HCT116 (cell line): Measurements from ENCODE around the gene NLRP1. TPM values are rescaled to one million over a fixed set of nuclear protein-coding genes. Genes with fewer than 3 reads are reported as not detected.
A peak's percentile ranks its signal among the peaks of the same experiment; 100 is the strongest.

Experiments used
- ATAC-seq: fragments of 200-7000 bp; cut with Tn5 transposase; 2 replicates; pipeline ENCODE4 v1.9.1; 2020; ENCODE audit warnings: mild to moderate bottlenecking, moderate library complexity
- Bru-seq: library from RNA; stranded (reverse); fragments of 400-500 nt; gene quantifications from one replicate; lab custom pipeline; 2021; lab: Mats Ljungman, UMichigan
- BruChase-seq, 2 experiments: library from RNA; stranded (reverse); fragments of 400-500 nt; gene quantifications; one replicate each; lab custom pipeline; 2021; lab: Mats Ljungman, UMichigan
- BruUV-seq: library from RNA; stranded (reverse); fragments of 400-500 nt; replicated peaks from 2 replicates; lab custom pipeline; 2021; lab: Mats Ljungman, UMichigan
- CTCF ChIA-PET: fragments of 300-600 bp; sonication (Branson Sonifier 250); formaldehyde crosslinking; loops from one replicate; lab custom pipeline; 2021; ENCODE audit warnings: antibody characterized with exemption; lab: Charles Lee
- POLR2A ChIA-PET: fragments of 300-600, 350-600 bp; sonication (Branson Sonifier 250); formaldehyde crosslinking; loops from one replicate; lab custom pipeline; 2021; ENCODE audit warnings: antibody characterized with exemption; lab: Charles Lee
- RAD21 ChIA-PET, 2 experiments: fragments of 300-600 bp; sonication (Branson Sonifier 250); formaldehyde crosslinking; loops; one replicate each; lab custom pipeline; 2023; ENCODE audit warnings: low total read pairs in 2 of 2; ENCODE audit not compliant: uncharacterized antibody in 2 of 2, unreplicated experiment in 2 of 2, low non-redundant PET in 1 of 2; lab: Charles Lee
- DNase-seq: peaks from one replicate; pipeline ENCODE4 v3.0.0-alpha.2; 2010; ENCODE audit warnings: low read depth, low spot score
- H2AFZ ChIP-seq: fragments of 200-600 bp; shearing (Covaris generic), sonication (generic); 2 replicates; pipeline ENCODE4 v1.6.1; 2017; ENCODE audit warnings: low read depth, mixed run types, mixed read lengths, antibody characterized with exemption, low read length; ENCODE audit not compliant: poor library complexity, severe bottlenecking
- H3K27ac ChIP-seq: 2 replicates; pipeline ENCODE4 v1.5.1; 2012; ENCODE audit warnings: low read depth, low read length
- H3K27me3 ChIP-seq: fragments of 200-600 bp; sonication (generic); 2 replicates; pipeline ENCODE4 v1.6.1; 2016; ENCODE audit warnings: mixed run types, low read length, mixed read lengths; ENCODE audit not compliant: insufficient read depth
- H3K36me3 ChIP-seq, 2 experiments: fragments of 200-500 bp in 1 of 2; fragments of 200-600 bp in 1 of 2; sonication (Bioruptor generic) in 1 of 2; sonication (generic) in 1 of 2; 2 replicates each; pipeline versions ENCODE4 v1.5.1 to v1.6.1; 2014 to 2016; ENCODE audit warnings: low read length in 2 of 2, inconsistent platforms in 1 of 2, mixed read lengths in 1 of 2, mixed run types in 1 of 2; ENCODE audit not compliant: insufficient read depth in 2 of 2, control insufficient read depth in 1 of 2
- H3K4me1 ChIP-seq, 2 experiments: fragments of 200-600 bp in 1 of 2; sonication (generic) in 1 of 2; 2 replicates each; pipeline versions ENCODE4 v1.5.1 to v1.6.1; 2012 to 2017; ENCODE audit warnings: low read length in 2 of 2, inconsistent platforms in 1 of 2, mild to moderate bottlenecking in 1 of 2, mixed read lengths in 1 of 2, mixed run types in 1 of 2, moderate library complexity in 1 of 2; ENCODE audit not compliant: insufficient read depth in 2 of 2, control insufficient read depth in 1 of 2
- H3K4me2 ChIP-seq: fragments of 200-600 bp; sonication (generic); 2 replicates; pipeline ENCODE4 v1.6.1; 2017; ENCODE audit warnings: mixed run types, low read length, mixed read lengths
- H3K4me3 ChIP-seq, 2 experiments: fragments of 200-600 bp in 1 of 2; sonication (generic) in 1 of 2; replicated peaks in 1 of 2; 2 replicates each; pipeline ENCODE4 v1.5.1; 2011 to 2016; ENCODE audit warnings: low read length in 2 of 2, control low read depth in 1 of 2, low read depth in 1 of 2, mild to moderate bottlenecking in 1 of 2, mixed read lengths in 1 of 2, mixed run types in 1 of 2
- H3K79me2 ChIP-seq: fragments of 200-600 bp; sonication (generic); 2 replicates; pipeline ENCODE4 v1.6.1; 2017; ENCODE audit warnings: mild to moderate bottlenecking, mixed run types, low read length, moderate library complexity, mixed read lengths; ENCODE audit not compliant: insufficient read depth
- H3K9ac ChIP-seq: fragments of 200-600 bp; sonication (generic); 2 replicates; pipeline ENCODE4 v1.6.1; 2016; ENCODE audit warnings: low read length, mixed read lengths
- H3K9me2 ChIP-seq: fragments of 200-600 bp; sonication (generic), shearing (Covaris generic); 2 replicates; pipeline ENCODE4 v1.6.1; 2017; ENCODE audit warnings: mixed run types, mild to moderate bottlenecking, moderate library complexity; ENCODE audit not compliant: insufficient read depth
- H3K9me3 ChIP-seq, 2 experiments: fragments of 200-500 bp in 1 of 2; fragments of 200-600 bp in 1 of 2; sonication (Bioruptor generic) in 1 of 2; sonication (generic) in 1 of 2; 2 replicates each; pipeline ENCODE4 v1.6.1; 2014 to 2017; ENCODE audit warnings: low read length in 2 of 2, mixed read lengths in 2 of 2, inconsistent platforms in 1 of 2, low read depth in 1 of 2, mild to moderate bottlenecking in 1 of 2, mixed run types in 1 of 2, moderate library complexity in 1 of 2; ENCODE audit not compliant: control insufficient read depth in 1 of 2, insufficient read depth in 1 of 2
- H4K20me1 ChIP-seq: fragments of 200-600 bp; sonication (generic), shearing (Covaris generic); 2 replicates; pipeline ENCODE4 v1.6.1; 2017; ENCODE audit warnings: mixed run types, mild to moderate bottlenecking, moderate library complexity; ENCODE audit not compliant: insufficient read depth
- ATF3 ChIP-seq: IDR thresholded peaks from 2 replicates; pipeline ENCODE4 v1.6.1; 2012
- CBX3 ChIP-seq: IDR thresholded peaks from 2 replicates; pipeline ENCODE4 v1.6.1; 2012; ENCODE audit warnings: low read depth
- EGR1 ChIP-seq: IDR thresholded peaks from 2 replicates; pipeline ENCODE4 v1.6.1; 2012; ENCODE audit warnings: low read depth
- FOSL1 ChIP-seq: IDR thresholded peaks from 2 replicates; pipeline ENCODE4 v1.6.1; 2012; ENCODE audit warnings: low read depth
- JUND ChIP-seq: IDR thresholded peaks from 2 replicates; pipeline ENCODE4 v1.6.1; 2012
- MAX ChIP-seq: IDR thresholded peaks from 2 replicates; pipeline ENCODE4 v1.6.1; 2012
- POLR2A ChIP-seq: IDR thresholded peaks from 2 replicates; pipeline ENCODE4 v1.7.0; 2011; ENCODE audit warnings: borderline replicate concordance; ENCODE audit not compliant: insufficient read depth, insufficient read length; ENCODE audit errors: extremely low read depth
- POLR2AphosphoS5 ChIP-seq: IDR thresholded peaks from 2 replicates; pipeline ENCODE4 v1.6.1; 2011; ENCODE audit warnings: mild to moderate bottlenecking, low read depth, low read length, moderate library complexity
- TCF7L2 ChIP-seq: IDR thresholded peaks from 2 replicates; pipeline ENCODE4 v1.7.0; 2011; ENCODE audit warnings: borderline replicate concordance, inconsistent platforms; ENCODE audit not compliant: insufficient read depth, insufficient read length; ENCODE audit errors: extremely low read depth
- ZFX ChIP-seq: fragments of 450-650 bp; IDR thresholded peaks from 2 replicates; pipeline ENCODE4 v1.6.1; 2017
- intact Hi-C: fragments of 100-400 bp; cut with micrococcal nuclease; formaldehyde crosslinking; loops from 2 replicates; pipeline ENCODE4 v1.10.0; 2022
- long read RNA-seq: library from polyadenylated mRNA; unstranded; transcript quantifications from one replicate; pipeline ENCODE4 v2.0.0, GENCODE V29; 2021; ENCODE audit not compliant: unreplicated experiment
- polyA plus RNA-seq: library from polyadenylated mRNA; unstranded; fragments of >200 nt; gene quantifications from 2 replicates; pipeline ENCODE4 v1.2.1, GENCODE V29; 2012; ENCODE audit warnings: missing spikeins
- total RNA-seq: library from RNA; stranded (reverse); gene quantifications from one replicate; pipeline ENCODE4 v1.2.1, GENCODE V29; 2021; ENCODE audit not compliant: unreplicated experiment

The NLRP1 gene
- total RNA-seq = 7.2 TPM
- polyA plus RNA-seq = 5.1 and 5.7 TPM in 2 replicates
- Bru-seq, nascent RNA = percentile 57 among the genes with signal in this experiment
- BruChase-seq, experiment 1, labeled RNA remaining after a 6-hour chase = percentile 52 among the genes with signal in this experiment
- percentile 49 among the genes with signal in this experiment for BruChase-seq, experiment 2, labeled RNA remaining after a 2-hour chase
- long read RNA-seq, partial matches to known transcripts = 5 of 10 reads
- long read RNA-seq, other reads (novel, unspliced or antisense) = 5 of 10 reads

DNA sequence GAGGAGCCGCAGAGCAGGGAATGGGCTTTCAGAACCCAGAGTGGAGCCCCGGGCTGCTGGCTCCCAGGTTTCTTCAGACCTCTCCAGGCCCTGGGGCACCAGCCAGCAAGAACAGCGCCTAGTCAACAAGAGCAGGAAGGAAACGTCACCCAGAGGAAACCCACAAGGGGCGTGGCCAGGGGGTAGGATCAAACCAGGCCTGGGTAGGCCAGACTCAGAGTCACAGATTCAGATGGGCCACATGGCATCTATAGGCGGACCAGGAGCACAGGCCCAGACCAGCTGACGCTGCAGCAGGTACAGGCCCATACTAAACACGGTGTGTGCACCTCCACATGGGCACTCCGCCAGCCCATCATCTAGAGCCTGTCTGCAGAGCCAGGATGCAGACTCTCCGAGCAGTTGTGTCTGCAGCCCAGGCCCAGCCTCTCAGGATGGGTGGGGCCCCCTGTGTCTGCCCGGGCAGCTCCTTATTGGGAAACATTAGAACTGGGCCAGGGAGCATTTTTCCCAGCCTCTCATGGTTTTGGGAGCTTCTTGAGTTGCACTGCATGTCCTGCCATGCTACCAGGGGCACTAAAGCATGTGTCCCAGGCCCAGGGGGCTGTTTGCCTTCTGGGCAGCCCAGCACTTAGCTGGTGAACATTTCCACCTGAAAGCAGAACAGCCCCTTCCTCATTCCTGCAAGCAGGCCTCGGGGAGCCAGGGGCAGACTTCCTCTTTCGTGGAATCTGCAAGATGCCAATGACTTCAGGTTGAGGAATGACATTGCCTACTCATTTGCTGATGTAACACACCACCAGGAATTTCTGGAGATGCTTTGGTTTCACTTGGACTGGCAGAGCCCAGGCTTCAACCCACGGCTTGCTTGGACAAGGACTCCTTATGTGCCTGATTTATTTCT is at the start of gene NLRP1:
Gene NLRP1 (minus strand): TSS at position 127 of the 904 bp plus-strand sequence. CDS start 552 bp downstream, outside the sequence.
- POLR2A ChIA-PET = interaction anchor here (0.6 kb wide), 1 partner anchor 115 kb away, joined by 5 read pairs; no protein-coding TSS in a partner anchor
- intact Hi-C loops = loop anchor here (5.0 to 10.0 kb wide), 2 partner anchors 853 to 1060 kb away; partner anchors contain the start of genes AIPL1, KIAA0753 and TXNDC17

More for the DNA sequence above, at the start of gene NLRP1:
- H3K36me3 ChIP-seq = no peaks in the 10 kb centered on the region
- RAD21 ChIA-PET = no interaction called here
- no peak for TF ChIP-seq CBX3
- peak; percentile 63 for TF ChIP-seq ZFX
- peak; percentile 20 for TF ChIP-seq TCF7L2
- no peak for TF ChIP-seq JUND
- peak; percentile 37; the same call in 1 of the 2 replicates for TF ChIP-seq MAX
- peak; percentile 21 for TF ChIP-seq POLR2A
- TF ChIP-seq EGR1 = no peak
- TF ChIP-seq POLR2AphosphoS5 = peak; percentile 70
- TF ChIP-seq ATF3 = no peak
- TF ChIP-seq FOSL1 = no peak
- TF ChIP-seq, all 23 proteins: peak for 5
- H3K4me3 ChIP-seq = peak within 1 kb of the TSS; percentile 33 to 44
- H4K20me1 ChIP-seq = no peaks in the 10 kb centered on the region
- H3K9ac ChIP-seq = peak within 1 kb of the TSS; percentile 34
- DNase-seq (peak; percentile 71), ATAC-seq (peak; percentile 93)
- H3K9me3 ChIP-seq = no peaks in the 10 kb centered on the region
- H3K27ac ChIP-seq = peak within 1 kb of the TSS; percentile 40
- no peaks in the 10 kb centered on the region for H3K9me2 ChIP-seq
- H3K27me3 ChIP-seq = no peaks in the 10 kb centered on the region
- H3K4me1 ChIP-seq = peaks cover 10 to 26% of the 10 kb centered on the region in 2 experiments
- BruUV-seq = TSS peak; percentile 34
- CTCF ChIA-PET = interaction anchor here (1.2 kb wide), 1 partner anchor 851 kb away, joined by 3 read pairs; no protein-coding TSS in a partner anchor
- H3K4me2 ChIP-seq = peak within 1 kb of the TSS; percentile 66
- H2AFZ ChIP-seq = no peak within 1 kb of the TSS
- no peaks in the 10 kb centered on the region for H3K79me2 ChIP-seq
